Posterior cingulate gyrus (tissue), 11 donors: ENCODE data around the gene CYP2U1.
A peak's percentile ranks its signal among the peaks of the same experiment; 100 is the strongest.
"Not testable (repeated sequence)": the region's sequence is repeated elsewhere in the genome, so short reads cannot be mapped to it uniquely, and the experiment has no call there.

Source experiments
- DNase-seq, 10 donors: peaks; one replicate each; pipeline versions ENCODE4 v3.0.0 to v3.0.0-alpha.2; 2020 to 2021; ENCODE audit warnings: mixed read lengths in 3 of 10
- intact Hi-C: fragments of 100-400 bp; cut with DNase I; formaldehyde crosslinking; loops from one replicate; pipeline ENCODE4 v1.15.1; 2023

The CYP2U1 gene

GRCh38 chr4:107916623-107917022, 14.7 kb upstream of the CYP2U1 start:
- DNase-seq = no peak
- intact Hi-C loops = no loop called here

GRCh38 chr4:107917500-107917899, 13.8 kb upstream of the CYP2U1 start:
- intact Hi-C loops = no loop called here
- DNase-seq = no peak

- DNase-seq = no peak
- intact Hi-C loops = no loop called here
These were observed 8.6 kb upstream of the CYP2U1 start for GRCh38 chr4:107922486-107923473.

- DNase-seq, intact Hi-C loops: not testable (repeated sequence)
These were observed 5.6 kb upstream of the CYP2U1 start for GRCh38 chr4:107925713-107926112.

GRCh38 chr4:107926875-107927274, 4.5 kb upstream of the CYP2U1 start:
- DNase-seq, intact Hi-C loops: not testable (repeated sequence)

GRCh38 chr4:107931775-107932321, 499 bp downstream of the CYP2U1 start:
- DNase-seq = peak in 7 of 10 donors; percentile 13 to 83 (median 38)
- intact Hi-C loops = loop anchor here (1.0 kb wide), 1 partner anchor 57 kb away; the partner anchor contains the start of gene HADH

GRCh38 chr4:107935246-107935645, 3.9 kb downstream of the CYP2U1 start:
- intact Hi-C loops = no loop called here
- no peak for DNase-seq

- DNase-seq = no peak
- intact Hi-C loops = no loop called here
These were observed 5.7 kb downstream of the CYP2U1 start for GRCh38 chr4:107937040-107937439.

- no peak for DNase-seq
- intact Hi-C loops = no loop called here
These were observed 8.0 kb downstream of the CYP2U1 start for GRCh38 chr4:107939307-107939706.

GRCh38 chr4:107945809-107946208, 14.5 kb downstream of the CYP2U1 start:
- intact Hi-C loops = no loop called here
- no peak for DNase-seq

- no peak for DNase-seq
- intact Hi-C loops = no loop called here
These were observed 19.6 kb downstream of the CYP2U1 start for GRCh38 chr4:107950746-107951540.

- DNase-seq = no peak
- intact Hi-C loops = no loop called here
These were observed 20.2 kb downstream of the CYP2U1 start for GRCh38 chr4:107951551-107951950.

GRCh38 chr4:107956011-107956410, 24.7 kb downstream of the CYP2U1 start:
- intact Hi-C loops = no loop called here
- no peak for DNase-seq

GRCh38 chr4:107966903-107967302, 35.6 kb downstream of the CYP2U1 start:
- no peak for DNase-seq
- intact Hi-C loops = no loop called here

- intact Hi-C loops = not testable (repeated sequence)
These were observed 36.2 kb downstream of the CYP2U1 start for GRCh38 chr4:107967519-107967918.

GRCh38 chr4:107967921-107968320, 36.6 kb downstream of the CYP2U1 start:
- intact Hi-C loops, DNase-seq: not testable (repeated sequence)

More at GRCh38 chr4:107967519-107967918, 36.2 kb downstream of the CYP2U1 start:
- DNase-seq = not testable (repeated sequence)

- intact Hi-C loops = no loop called here
- peak in 5 of 10 donors; percentile 26 to 75 (median 54) for DNase-seq
These were observed 38.9 kb downstream of the CYP2U1 start for GRCh38 chr4:107970063-107970798.

GRCh38 chr4:107972605-107973004, 41.3 kb downstream of the CYP2U1 start:
- intact Hi-C loops = no loop called here
- DNase-seq = no peak

- intact Hi-C loops = no loop called here
- DNase-seq = no peak
These were observed 43.2 kb downstream of the CYP2U1 start for GRCh38 chr4:107974523-107974922.

GRCh38 chr4:107977482-107977881, 46.1 kb downstream of the CYP2U1 start:
- DNase-seq = no peak
- intact Hi-C loops = no loop called here
